ENCODE measurements around the gene FMO5. TPM values are rescaled to one million over a fixed set of nuclear protein-coding genes. Genes with fewer than 3 reads are reported as not detected.
A peak's percentile ranks its signal among the peaks of the same experiment; 100 is the strongest.

Gene FMO5
- total and polyA plus RNA-seq, 10 of the 15 experiments (the other 5 are each of a cell fraction or from before 2014, with no cell fraction given) = 0.05 to 0.58 (median 0.19) TPM

- TF ChIP-seq USF1 (IDR thresholded peaks at IDR 0.05; ENCODE audit: borderline replicate concordance, extremely low read length, insufficient read depth, low read depth, low read length) = no peak
- TF ChIP-seq YY1 (IDR thresholded peaks at IDR 0.05; ENCODE audit: low read depth, low read length) = 0 out of 2 replicates have a peak, but pooled peaks have one; percentile 16
- no peak for TF ChIP-seq PRDM15 (CRISPR knock-in tag; IDR thresholded peaks at IDR 0.05)
- TF ChIP-seq JUNB (IDR thresholded peaks at IDR 0.05) = no peak
- no peak for TF ChIP-seq SP1 (IDR thresholded peaks at IDR 0.05; ENCODE audit: low read depth, low read length)
- no peak for TF ChIP-seq FOXK2 (IDR thresholded peaks at IDR 0.05)
- no peak for TF ChIP-seq TBL1XR1 (IDR thresholded peaks at IDR 0.05; ENCODE audit: low read depth, low read length)
- 0 out of 2 replicates have a peak, but pooled peaks have one; percentile 25 for TF ChIP-seq TAF1 (IDR thresholded peaks at IDR 0.05; ENCODE audit: borderline replicate concordance, low read depth, low read length)
- no peak for TF ChIP-seq ZNF384 (IDR thresholded peaks at IDR 0.05; ENCODE audit: borderline replicate concordance, low read depth, low read length)
- no peak for TF ChIP-seq NFIC (IDR thresholded peaks at IDR 0.05; ENCODE audit: low read depth, low read length)
- TF ChIP-seq RELA (IDR thresholded peaks at IDR 0.05; ENCODE audit: borderline replicate concordance, partially characterized antibody) = no peak
- no peak for TF ChIP-seq RELB (IDR thresholded peaks at IDR 0.05; ENCODE audit: low read depth)
- peak; percentile 71 for TF ChIP-seq NFXL1 (IDR thresholded peaks at IDR 0.05; ENCODE audit: borderline replicate concordance)
- TF ChIP-seq ZSCAN29 (IDR thresholded peaks at IDR 0.05) = no peak
- TF ChIP-seq ELK1 (IDR thresholded peaks at IDR 0.05; ENCODE audit: low read depth, low read length) = no peak
- no peak for TF ChIP-seq NRF1 (conservative IDR thresholded peaks at IDR 0.05; ENCODE audit: low read depth, low read length)
- TF ChIP-seq PML (IDR thresholded peaks at IDR 0.05; ENCODE audit: low read length) = no peak
- TF ChIP-seq ZNF622 (IDR thresholded peaks at IDR 0.05) = no peak
- no peak for TF ChIP-seq ATF3 (IDR thresholded peaks at IDR 0.05; ENCODE audit: borderline replicate concordance, extremely low read depth, low read depth, low read length)
- TF ChIP-seq IRF5 (IDR thresholded peaks at IDR 0.05; ENCODE audit: borderline replicate concordance) = no peak
- no peak for TF ChIP-seq RB1 (IDR thresholded peaks at IDR 0.05; ENCODE audit: borderline replicate concordance)
Observed at GRCh38 chr1:147171399-147172167, 53.6 kb downstream of the FMO5 start (continued).

All from GM12878 (cell line).